Measurements from ENCODE around the gene GLRA3. TPM values are rescaled to one million over a fixed set of nuclear protein-coding genes. Genes with fewer than 3 reads are reported as not detected.

The GLRA3 gene
- total RNA-seq, 1 donor from 2014 or later: not detected

DNA sequence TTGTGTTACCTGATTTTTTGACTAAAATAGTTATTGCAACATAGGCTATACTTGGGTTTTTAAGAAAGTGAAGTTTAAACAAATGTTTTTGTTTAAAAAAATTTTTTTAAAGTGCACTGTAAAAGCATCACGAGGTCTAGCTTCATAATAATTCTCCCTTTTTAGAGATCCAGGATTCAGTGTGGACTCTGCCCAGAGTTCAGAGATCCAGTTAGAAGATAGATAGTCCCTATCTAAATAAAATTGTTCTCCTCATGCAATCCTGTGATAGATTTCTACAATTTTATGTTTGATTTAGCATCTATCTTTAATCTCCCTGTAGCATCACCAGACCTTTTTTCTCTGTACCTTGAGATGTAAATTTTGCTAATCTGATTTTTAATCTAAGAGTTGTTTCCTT, 221.3 kb downstream of the GLRA3 start:
- ATAC-seq: peak; percentile 74

DNA sequence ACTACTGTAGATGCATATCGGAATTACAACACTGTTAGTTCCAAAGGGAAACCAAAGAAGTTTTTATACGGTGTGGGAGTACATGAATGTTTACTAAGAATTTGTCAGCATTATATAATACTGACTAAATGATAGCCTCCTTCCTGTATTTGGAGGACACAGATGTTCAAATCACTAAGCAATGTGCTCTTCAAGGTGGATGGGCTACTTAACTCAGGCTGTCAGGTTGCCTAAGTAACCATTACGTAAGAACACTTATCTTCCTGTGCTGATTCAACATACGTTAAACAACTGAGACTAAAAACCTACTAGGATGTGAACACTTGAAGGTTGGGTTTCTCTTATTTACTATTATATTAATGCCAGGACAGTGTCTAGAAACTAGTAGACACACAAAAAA, 224.8 kb downstream of the GLRA3 start:
- no peak for DNase-seq (ENCODE audit: low spot score)
- no peak for ATAC-seq

More for the DNA sequence above, 221.3 kb downstream of the GLRA3 start:
- no peak for DNase-seq (ENCODE audit: low spot score)

DNA sequence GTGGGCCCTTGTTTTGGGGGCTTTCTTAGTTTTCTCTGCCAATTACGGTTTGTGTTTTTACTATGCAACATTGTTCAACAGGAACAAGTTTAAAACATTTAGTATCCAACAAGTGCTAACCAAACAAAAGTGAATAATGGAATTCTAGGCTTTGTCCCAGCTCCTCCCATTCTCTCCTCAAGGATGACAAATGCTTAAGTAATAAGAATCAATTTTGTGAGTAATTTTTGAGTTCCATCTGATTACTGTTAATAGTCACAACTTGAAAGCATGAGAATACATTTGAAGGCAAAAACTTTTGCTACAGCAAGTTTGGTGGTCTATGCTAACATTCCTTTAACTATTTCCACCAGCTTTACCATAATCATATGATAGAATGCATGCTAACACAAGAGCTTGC, 228.7 kb downstream of the GLRA3 start:
- no peak for ATAC-seq

DNA sequence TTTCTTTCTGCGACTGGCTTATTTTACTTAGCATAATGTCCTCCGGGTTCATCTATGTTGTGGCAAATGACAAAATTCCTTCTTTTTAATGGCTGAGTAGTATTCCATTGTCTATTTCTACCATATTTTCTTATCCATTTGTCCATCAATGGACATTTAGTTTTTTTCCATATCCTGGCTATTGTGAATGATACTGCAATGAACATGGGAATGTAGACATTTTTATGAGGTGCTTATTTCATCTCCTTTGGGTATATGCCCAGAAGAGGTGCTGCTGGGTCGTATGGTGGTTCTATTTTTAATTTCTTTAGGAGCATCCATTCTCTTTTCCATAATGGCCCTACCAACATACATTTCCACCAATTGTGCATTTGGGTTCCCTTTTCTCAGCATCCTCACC, 230.2 kb downstream of the GLRA3 start:
- no peak for DNase-seq (ENCODE audit: low spot score)
- ATAC-seq: no peak

More for the DNA sequence above, 228.7 kb downstream of the GLRA3 start:
- DNase-seq (ENCODE audit: low spot score): no peak

DNA sequence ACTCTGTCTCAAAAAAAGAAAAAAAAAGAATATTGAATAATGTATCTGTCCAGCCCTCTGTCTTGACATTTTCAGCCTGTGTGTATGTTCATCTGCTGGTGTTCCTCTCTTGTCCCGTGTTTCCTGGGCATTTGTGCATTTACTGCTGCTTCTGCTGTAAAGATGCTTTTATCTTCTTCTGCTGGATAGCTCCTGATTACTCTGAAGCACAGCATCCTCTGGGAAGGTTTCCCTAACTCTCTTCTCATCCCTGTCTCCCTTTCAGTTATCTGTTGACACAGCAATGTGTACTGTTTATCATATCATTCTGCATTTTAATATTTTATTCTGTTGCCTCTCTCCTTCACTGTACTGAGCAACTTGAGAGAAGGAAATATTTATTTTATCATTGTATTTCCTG, 232.5 kb downstream of the GLRA3 start:
- no peak for ATAC-seq

DNA sequence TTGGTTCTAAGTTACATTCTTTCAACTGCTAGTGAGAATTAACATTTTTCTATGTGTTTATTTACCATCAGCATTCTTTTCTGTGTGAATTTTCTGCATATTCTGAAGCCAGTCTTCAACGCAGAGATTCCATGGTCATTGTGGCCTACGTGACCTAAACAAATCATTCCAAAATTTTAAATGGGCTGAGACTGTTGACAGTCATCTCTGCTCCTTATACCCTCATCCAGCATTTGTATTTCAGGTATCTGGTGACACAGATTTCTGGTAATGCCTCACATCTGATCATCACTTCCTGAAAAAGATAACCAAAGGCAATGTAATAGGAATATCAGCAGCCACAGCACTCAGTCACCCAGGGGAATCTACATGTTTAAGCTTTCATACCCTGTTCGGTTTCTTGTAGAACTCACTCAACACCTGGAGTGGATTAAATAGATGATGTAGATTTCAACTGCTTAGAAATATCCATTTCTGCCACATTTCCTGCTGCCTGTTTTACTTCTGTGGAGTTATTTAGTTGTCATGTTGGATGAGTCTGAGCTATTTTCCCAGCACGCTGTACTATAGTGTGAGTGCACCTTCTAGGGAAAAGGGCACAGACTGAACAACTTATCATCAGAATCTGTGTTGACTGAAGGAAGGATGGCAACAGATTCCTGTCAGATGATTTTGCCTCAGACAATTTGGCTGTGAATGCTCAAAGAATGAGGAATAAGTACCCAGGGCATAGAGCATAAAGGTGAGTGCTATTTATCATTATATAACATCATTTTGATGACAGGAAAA, 233.7 kb downstream of the GLRA3 start:
- no peak for DNase-seq (ENCODE audit: low spot score)
- no peak for ATAC-seq

More for the DNA sequence above, 232.5 kb downstream of the GLRA3 start:
- DNase-seq (ENCODE audit: low spot score): no peak

DNA sequence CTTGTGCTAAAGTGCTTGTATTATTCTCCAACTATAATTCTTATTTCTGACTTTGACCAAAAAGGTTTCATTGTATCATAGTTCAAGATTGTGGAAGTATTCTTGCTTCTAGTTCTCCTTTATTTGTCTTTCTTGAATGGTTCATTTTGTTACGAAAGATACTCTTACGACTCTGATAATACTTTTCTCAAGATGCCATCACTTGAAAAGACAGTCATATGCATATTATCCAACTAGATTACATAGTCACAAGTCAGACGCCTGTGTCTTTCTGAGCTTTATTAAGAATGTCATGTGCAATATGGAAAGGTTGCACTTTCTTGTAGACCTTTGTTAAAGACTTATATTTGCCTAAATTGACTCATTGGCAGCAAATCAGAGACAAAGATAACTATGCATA, 235.3 kb downstream of the GLRA3 start:
- DNase-seq (ENCODE audit: low spot score) (no peak), ATAC-seq (no peak)

DNA sequence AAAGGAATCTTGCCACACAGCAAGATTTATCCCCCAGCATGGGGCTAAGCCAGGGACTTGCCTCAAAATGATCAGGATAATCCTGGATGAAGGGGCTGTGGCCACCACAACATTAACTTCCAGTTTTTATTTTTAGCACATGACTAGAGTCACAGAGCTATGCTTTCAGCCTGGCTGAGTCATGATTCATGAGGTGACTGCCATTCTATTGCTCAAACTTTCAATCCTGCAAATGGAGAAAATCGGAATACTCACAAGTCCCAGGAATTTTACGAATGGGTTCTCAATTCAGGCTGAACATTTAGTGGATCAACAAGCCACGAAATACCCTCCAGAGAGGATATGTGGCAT, 236.1 kb downstream of the GLRA3 start:
- DNase-seq (ENCODE audit: low spot score) (no peak), ATAC-seq (no peak)

DNA sequence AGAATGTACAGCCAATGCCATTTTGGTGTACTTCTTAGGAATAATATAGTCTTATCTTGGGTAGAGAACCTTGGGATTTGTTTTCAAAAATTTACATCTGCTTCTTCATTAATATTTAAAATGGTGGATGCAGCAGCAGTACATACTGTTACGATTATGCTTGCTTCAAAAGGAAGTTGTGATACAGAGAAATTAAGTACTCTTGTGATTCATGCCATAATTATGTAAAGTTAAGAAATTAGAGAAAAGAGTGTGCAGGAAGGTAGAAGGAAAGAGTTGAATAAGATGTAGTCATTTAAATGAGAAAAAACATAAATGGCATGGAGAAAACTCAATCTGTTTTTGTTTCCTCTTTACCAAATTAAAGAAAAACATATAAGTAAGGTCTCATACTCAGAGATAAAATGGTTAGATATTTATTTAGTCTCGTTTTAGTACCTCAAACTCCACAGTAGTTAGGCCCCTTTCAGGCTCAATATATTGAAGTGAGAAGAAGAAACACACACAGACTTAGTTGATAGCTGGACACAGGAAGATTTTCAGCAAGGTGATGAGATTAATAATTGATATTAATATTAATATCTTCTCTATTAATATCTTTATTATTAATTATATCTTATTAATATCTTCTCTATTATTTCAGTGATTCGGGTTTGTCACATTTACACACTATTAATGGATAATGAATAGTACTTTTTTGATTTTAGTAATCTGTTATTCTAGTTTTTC, 236.6 kb downstream of the GLRA3 start:
- ATAC-seq (no peak), DNase-seq (ENCODE audit: low spot score) (no peak)

DNA sequence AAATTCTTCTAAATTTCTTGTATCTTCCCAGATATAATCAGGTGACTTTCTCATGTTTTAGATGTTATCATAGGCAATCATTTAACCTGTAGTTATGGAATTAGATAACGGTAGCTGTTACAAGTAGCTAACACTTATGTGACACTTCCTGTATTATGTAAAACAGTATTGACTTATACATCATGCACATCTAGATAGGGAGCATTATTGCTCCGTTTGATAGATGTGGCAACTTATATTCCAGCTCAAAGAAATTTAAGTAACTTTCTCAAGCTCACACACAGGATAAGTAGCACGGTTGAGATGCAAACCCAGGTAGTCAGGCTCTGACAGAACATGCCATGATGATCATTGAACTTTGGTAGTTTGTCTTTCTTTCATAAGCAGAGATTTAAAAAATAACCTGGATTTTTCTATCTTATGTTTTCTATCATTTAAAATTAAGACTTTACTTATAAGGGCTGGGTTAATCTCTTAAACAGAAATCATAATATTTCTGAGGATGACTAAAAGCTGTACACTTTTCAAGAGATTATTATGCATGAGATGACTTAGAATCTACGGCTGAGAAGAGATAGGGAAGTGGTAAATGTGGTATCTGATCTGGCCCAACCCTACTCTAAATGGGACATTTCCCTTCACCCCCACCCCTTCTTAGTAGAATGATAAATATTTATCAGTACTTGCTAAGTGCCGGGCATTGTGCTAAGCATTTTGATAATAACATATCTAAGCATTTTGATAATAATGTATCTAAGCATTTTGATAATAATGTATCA, 237.6 kb downstream of the GLRA3 start:
- ATAC-seq: no peak
- DNase-seq (ENCODE audit: low spot score): no peak

DNA sequence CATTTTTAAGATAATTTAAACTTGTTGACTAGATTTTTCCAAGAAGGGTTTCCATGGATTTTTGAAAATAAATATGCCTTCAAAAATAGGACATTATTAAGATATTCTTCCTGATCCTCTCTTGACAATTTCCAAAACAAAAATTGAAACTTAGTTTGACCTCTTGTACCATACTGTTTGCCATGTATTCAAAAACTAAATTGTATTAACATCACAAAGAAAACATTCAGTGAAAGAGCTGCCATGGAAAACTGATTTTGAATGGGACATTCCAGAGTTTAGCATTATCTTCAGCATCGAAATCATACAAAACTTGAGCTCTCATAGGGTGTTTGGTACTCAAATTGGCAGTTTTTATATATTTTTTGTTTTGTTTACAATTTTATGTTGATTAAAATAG, 238.7 kb downstream of the GLRA3 start:
- no peak for DNase-seq (ENCODE audit: low spot score)
- no peak for ATAC-seq

Other genes with a start within 250 kb of the GLRA3 start
- gene ADAM29, start 89.1 kb upstream of the GLRA3 start, total RNA-seq: not detected